Thoracic aorta (tissue), 2 donors: Measurements from ENCODE around the gene BCDIN3D. TPM values are rescaled to one million over a fixed set of nuclear protein-coding genes. Genes with fewer than 3 reads are reported as not detected.

Experiments
- ATAC-seq: fragments of 150-250 bp; one replicate; pipeline ENCODE4 v1.8.0; 2017; ENCODE audit warnings: low read depth; ENCODE audit not compliant: insufficient number of reproducible peaks, low FRiP score
- DNase-seq: peaks from one replicate; pipeline ENCODE4 v3.0.0-alpha.2; 2020; ENCODE audit warnings: low spot score
- H3K27ac ChIP-seq, 2 donors: fragments of 200-600 bp; sonication (generic); 1 replicate in 1 of 2; 2 replicates in 1 of 2; pipeline ENCODE4 v1.5.1; 2016; ENCODE audit warnings: mild to moderate bottlenecking in 2 of 2, moderate library complexity in 2 of 2
- H3K27me3 ChIP-seq: fragments of 200-600 bp; sonication (generic); replicated peaks from 2 replicates; pipeline ENCODE4 v1.6.0; 2016; ENCODE audit warnings: mild to moderate bottlenecking; ENCODE audit not compliant: insufficient read depth
- H3K36me3 ChIP-seq: fragments of 200-600 bp; sonication (generic); one replicate; pipeline ENCODE4 v1.5.1; 2016
- H3K4me1 ChIP-seq, 2 donors: fragments of 200-600 bp; sonication (generic); 1 replicate in 1 of 2; 2 replicates in 1 of 2; pipeline versions ENCODE4 v1.5.1 to v1.6.0; 2016; ENCODE audit warnings: low read depth in 2 of 2, mild to moderate bottlenecking in 1 of 2; ENCODE audit not compliant: control insufficient read depth in 1 of 2
- H3K4me3 ChIP-seq: fragments of 200-600 bp; sonication (generic); 2 replicates; pipeline ENCODE4 v1.5.1; 2016; ENCODE audit warnings: mild to moderate bottlenecking
- H3K9me3 ChIP-seq: fragments of 200-600 bp; sonication (generic); 2 replicates; pipeline ENCODE4 v1.5.1; 2016
- CTCF ChIP-seq: fragments of 200-600 bp; sonication (generic); IDR thresholded peaks from one replicate; pipeline ENCODE4 v1.5.1; 2019; ENCODE audit warnings: antibody characterized with exemption
- total RNA-seq, 2 donors: library from RNA; depleted of rRNA; stranded (reverse); fragments of >200 nt; gene quantifications; one replicate each; pipeline versions ENCODE4 v1.1.0 to v1.2.3, GENCODE V29; 2016

Gene BCDIN3D
- total RNA-seq, 2 donors from 2014 or later = 1.6 to 2.7 TPM

GRCh38 chr12:49796155-49796554, 46.8 kb downstream of the BCDIN3D start:
- ATAC-seq = no peak
- Histone ChIP-seq H3K27ac (no peak overlapping the region), H3K4me3 (no peak overlapping the region), H3K4me1 (peaks cover 0 to 11% of the 10 kb centered on the region in 2 donors), H3K9me3 (no peaks in the 10 kb centered on the region), H3K36me3 (peaks cover 48% of the 10 kb centered on the region), H3K27me3 (no peaks in the 10 kb centered on the region)
- TF ChIP-seq CTCF = no peak
- DNase-seq = no peak

GRCh38 chr12:49795654-49796105, 47.2 kb downstream of the BCDIN3D start:
- no peak for DNase-seq
- TF ChIP-seq CTCF = no peak
- peaks cover 48% of the 10 kb centered on the region for H3K36me3 ChIP-seq

GRCh38 chr12:49794811-49795653, 47.9 kb downstream of the BCDIN3D start:
- no peaks in the 10 kb centered on the region for H3K9me3 ChIP-seq
- ATAC-seq (no peak), DNase-seq (no peak)
- H3K27ac ChIP-seq = no peak overlapping the region
- no peak overlapping the region for H3K4me3 ChIP-seq
- peaks cover 0 to under 1% of the 10 kb centered on the region in 2 donors for H3K4me1 ChIP-seq
- no peak for TF ChIP-seq CTCF
- H3K27me3 ChIP-seq = no peaks in the 10 kb centered on the region
- H3K36me3 ChIP-seq = peaks cover 47% of the 10 kb centered on the region

More at GRCh38 chr12:49795654-49796105, 47.2 kb downstream of the BCDIN3D start:
- Histone ChIP-seq H3K9me3 (no peaks in the 10 kb centered on the region), H3K4me3 (no peak overlapping the region), H3K4me1 (peaks cover 0 to 6% of the 10 kb centered on the region in 2 donors), H3K27me3 (no peaks in the 10 kb centered on the region), H3K27ac (no peak overlapping the region)
- ATAC-seq = no peak

GRCh38 chr12:49794021-49794420, 48.9 kb downstream of the BCDIN3D start:
- ATAC-seq (no peak), DNase-seq (no peak)
- Histone ChIP-seq H3K36me3 (peaks cover 42% of the 10 kb centered on the region), H3K4me1 (no peaks in the 10 kb centered on the region), H3K4me3 (no peak overlapping the region), H3K9me3 (no peaks in the 10 kb centered on the region), H3K27ac (no peak overlapping the region), H3K27me3 (no peaks in the 10 kb centered on the region)
- TF ChIP-seq CTCF = no peak

- no peaks in the 10 kb centered on the region for H3K27me3 ChIP-seq
- TF ChIP-seq CTCF = no peak
- H3K4me1 ChIP-seq = no peaks in the 10 kb centered on the region
- peaks cover 39% of the 10 kb centered on the region for H3K36me3 ChIP-seq
- H3K27ac ChIP-seq = no peak overlapping the region
- ATAC-seq = no peak
- H3K9me3 ChIP-seq = no peaks in the 10 kb centered on the region
- H3K4me3 ChIP-seq = no peak overlapping the region
- no peak for DNase-seq
These were observed 49.3 kb downstream of the BCDIN3D start for GRCh38 chr12:49793620-49794019.
